ENCODE measurements around the gene PPFIA4. TPM values are rescaled to one million over a fixed set of nuclear protein-coding genes. Genes with fewer than 3 reads are reported as not detected.

PPFIA4 gene
- total and polyA plus RNA-seq, 9 of the 15 experiments (the other 6 are each of a cell fraction or from before 2014, with no cell fraction given): 0.07 to 12.0 (median 0.70) TPM

DNA sequence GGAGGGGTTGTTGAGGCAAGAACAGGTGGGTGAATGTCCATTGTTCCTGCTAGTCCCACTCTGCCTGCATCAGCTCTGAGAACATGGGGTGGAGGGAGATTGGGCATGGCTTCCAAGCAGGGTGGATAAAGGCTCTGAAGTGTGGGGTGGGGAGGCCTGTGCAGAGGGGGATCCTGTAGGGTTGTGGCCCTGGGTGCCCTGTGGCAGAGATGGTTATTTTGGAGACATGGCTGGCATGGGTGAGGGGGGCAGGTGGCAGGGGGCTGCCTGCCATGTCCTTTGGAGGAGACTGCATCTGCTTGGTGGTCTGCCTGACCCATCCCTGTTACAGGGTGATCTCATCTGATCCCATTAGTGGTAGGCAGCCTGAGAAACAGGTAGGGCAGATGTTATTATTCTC, 48.3 kb downstream of the PPFIA4 start (continued):
- TF ChIP-seq, protein P1, sequence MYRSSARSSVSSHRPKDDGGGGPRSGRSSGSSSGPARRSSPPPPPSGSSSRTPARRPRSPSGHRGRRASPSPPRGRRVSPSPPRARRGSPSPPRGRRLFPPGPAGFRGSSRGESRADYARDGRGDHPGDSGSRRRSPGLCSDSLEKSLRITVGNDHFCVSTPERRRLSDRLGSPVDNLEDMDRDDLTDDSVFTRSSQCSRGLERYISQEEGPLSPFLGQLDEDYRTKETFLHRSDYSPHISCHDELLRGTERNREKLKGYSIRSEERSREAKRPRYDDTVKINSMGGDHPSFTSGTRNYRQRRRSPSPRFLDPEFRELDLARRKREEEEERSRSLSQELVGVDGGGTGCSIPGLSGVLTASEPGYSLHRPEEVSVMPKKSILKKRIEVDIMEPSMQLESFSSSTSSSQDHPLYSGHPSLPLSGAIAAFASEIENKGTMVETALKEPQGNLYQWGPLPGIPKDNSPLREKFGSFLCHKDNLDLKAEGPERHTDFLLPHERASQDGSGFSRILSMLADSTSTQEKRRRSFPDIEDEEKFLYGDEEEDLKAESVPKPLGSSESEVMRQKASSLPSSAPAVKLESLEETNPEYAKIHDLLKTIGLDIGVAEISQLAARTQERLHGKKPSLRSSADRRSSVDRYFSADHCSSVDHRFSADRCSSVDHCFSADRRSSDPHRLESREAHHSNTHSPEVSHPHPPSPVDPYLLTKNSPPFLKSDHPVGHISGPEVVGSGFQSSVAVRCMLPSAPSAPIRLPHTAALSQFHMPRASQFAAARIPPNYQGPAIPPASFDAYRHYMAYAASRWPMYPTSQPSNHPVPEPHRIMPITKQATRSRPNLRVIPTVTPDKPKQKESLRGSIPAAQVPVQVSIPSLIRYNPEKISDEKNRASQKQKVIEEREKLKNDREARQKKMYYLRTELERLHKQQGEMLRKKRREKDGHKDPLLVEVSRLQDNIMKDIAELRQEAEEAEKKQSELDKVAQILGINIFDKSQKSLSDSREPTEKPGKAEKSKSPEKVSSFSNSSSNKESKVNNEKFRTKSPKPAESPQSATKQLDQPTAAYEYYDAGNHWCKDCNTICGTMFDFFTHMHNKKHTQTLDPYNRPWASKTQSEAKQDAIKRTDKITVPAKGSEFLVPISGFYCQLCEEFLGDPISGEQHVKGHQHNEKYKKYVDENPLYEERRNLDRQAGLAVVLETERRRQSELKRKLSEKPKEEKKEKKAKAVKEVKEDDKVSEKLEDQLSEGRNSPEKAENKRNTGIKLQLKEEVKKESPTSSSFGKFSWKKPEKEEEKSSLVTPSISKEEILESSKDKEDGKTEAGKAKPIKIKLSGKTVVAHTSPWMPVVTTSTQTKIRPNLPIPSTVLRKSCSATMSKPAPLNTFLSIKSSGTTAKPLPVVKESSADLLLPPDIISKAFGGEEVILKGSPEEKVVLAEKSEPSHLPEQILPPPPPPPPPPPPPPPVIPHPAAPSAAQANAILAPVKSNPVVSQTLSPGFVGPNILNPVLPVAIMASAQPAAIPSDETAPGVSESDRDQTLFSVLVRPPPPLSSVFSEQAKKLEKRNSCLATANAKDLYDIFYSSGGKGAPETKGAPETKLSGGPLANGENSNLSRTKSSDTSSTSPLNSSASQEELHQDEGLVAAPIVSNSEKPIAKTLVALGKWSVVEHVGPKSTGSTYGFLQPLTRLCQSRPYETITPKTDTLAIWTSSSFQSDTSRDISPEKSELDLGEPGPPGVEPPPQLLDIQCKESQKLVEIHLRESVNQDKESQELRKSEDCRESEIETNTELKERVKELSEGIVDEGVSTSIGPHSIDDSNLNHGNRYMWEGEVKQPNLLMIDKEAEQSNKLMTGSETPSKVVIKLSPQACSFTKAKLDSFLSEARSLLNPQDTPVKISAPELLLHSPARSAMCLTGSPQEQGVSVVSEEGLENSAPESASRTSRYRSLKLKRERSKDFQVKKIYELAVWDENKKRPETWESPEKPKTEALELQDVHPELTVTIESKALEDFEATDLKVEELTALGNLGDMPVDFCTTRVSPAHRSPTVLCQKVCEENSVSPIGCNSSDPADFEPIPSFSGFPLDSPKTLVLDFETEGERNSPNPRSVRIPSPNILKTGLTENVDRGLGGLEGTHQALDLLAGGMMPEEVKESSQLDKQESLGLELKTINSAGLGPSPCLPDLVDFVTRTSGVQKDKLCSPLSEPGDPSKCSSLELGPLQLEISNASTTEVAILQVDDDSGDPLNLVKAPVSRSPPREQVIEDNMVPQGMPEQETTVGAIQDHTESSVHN (IDR thresholded peaks at IDR 0.05; ENCODE audit: borderline replicate concordance in 1 of 2, low read depth in 1 of 2): no peak
- TF ChIP-seq ZNF217 (CRISPR knock-in tag; IDR thresholded peaks at IDR 0.05) (no peak), ZBED1 (IDR thresholded peaks at IDR 0.05) (no peak), ZNF76 (CRISPR knock-in tag; IDR thresholded peaks at IDR 0.05; ENCODE audit: borderline replicate concordance) (no peak), RAD51 (IDR thresholded peaks at IDR 0.05; ENCODE audit: borderline replicate concordance, low read depth) (no peak), MEF2D (tag; conservative IDR thresholded peaks at IDR 0.05; ENCODE audit: low read depth) (no peak), ZNF436 (CRISPR knock-in tag; IDR thresholded peaks at IDR 0.05) (no peak), HNRNPH1 (optimal IDR thresholded peaks at IDR 0.05; ENCODE audit: low read depth, low read length) (no peak)
- TF ChIP-seq, protein P2, sequence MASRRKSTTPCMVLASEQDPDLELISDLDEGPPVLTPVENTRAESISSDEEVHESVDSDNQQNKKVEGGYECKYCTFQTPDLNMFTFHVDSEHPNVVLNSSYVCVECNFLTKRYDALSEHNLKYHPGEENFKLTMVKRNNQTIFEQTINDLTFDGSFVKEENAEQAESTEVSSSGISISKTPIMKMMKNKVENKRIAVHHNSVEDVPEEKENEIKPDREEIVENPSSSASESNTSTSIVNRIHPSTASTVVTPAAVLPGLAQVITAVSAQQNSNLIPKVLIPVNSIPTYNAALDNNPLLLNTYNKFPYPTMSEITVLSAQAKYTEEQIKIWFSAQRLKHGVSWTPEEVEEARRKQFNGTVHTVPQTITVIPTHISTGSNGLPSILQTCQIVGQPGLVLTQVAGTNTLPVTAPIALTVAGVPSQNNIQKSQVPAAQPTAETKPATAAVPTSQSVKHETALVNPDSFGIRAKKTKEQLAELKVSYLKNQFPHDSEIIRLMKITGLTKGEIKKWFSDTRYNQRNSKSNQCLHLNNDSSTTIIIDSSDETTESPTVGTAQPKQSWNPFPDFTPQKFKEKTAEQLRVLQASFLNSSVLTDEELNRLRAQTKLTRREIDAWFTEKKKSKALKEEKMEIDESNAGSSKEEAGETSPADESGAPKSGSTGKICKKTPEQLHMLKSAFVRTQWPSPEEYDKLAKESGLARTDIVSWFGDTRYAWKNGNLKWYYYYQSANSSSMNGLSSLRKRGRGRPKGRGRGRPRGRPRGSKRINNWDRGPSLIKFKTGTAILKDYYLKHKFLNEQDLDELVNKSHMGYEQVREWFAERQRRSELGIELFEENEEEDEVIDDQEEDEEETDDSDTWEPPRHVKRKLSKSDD (conservative IDR thresholded peaks at IDR 0.05; ENCODE audit: low read length): no peak
